ENCODE data around the gene ARHGEF2.

ARHGEF2 gene

GRCh38 chr1:155910621-155911121, 67.7 kb downstream of the ARHGEF2 start:
- DNase-seq, result no peak

- DNase-seq, result no peak
Measured at GRCh38 chr1:155909894-155910293, 68.5 kb downstream of the ARHGEF2 start.

GRCh38 chr1:155904261-155904660, 74.1 kb downstream of the ARHGEF2 start:
- DNase-seq, result no peak

- DNase-seq, result no peak
Measured at GRCh38 chr1:155900161-155900560, 78.2 kb downstream of the ARHGEF2 start.

GRCh38 chr1:155899683-155900082, 78.7 kb downstream of the ARHGEF2 start:
- no peak for DNase-seq

GRCh38 chr1:155898888-155899287, 79.5 kb downstream of the ARHGEF2 start:
- no peak for DNase-seq

GRCh38 chr1:155897746-155898145, 80.6 kb downstream of the ARHGEF2 start:
- no peak for DNase-seq

Measured in NCI-H2029 treated with DMSO at 0.1 percent for 48 hours (cell line).